GM10248 (cell line): ENCODE data around the gene MED16.

Experiments used
- CTCF ChIA-PET: fragments of 300-600 bp; sonication (Branson Sonifier 250); formaldehyde crosslinking; extraction: SDS; loops from one replicate; lab custom pipeline; 2021; ENCODE audit warnings: antibody characterized with exemption; lab: Yijun Ruan, JAX
- POLR2A ChIA-PET: fragments of 350-650 bp; sonication (Branson Sonifier 250); formaldehyde crosslinking; extraction: SDS; loops from one replicate; lab custom pipeline; 2020; ENCODE audit warnings: antibody characterized with exemption; lab: Yijun Ruan, JAX
- DNase-seq: peaks from one replicate; pipeline ENCODE4 v3.0.0; 2012; ENCODE audit errors: extremely low spot score
- CTCF ChIP-seq: IDR thresholded peaks from 2 replicates; pipeline ENCODE4 v1.5.1; 2012; ENCODE audit warnings: mild to moderate bottlenecking, low read depth; ENCODE audit errors: extremely low read depth, missing control alignments, control extremely low read depth

The MED16 gene

GRCh38 chr19:829129-829758 is 63.7 kb downstream of the MED16 start:
- POLR2A ChIA-PET: no interaction called here
- TF ChIP-seq CTCF: no peak
- DNase-seq: no peak
- CTCF ChIA-PET: no interaction called here

- ChIA-PET POLR2A (no interaction called here), CTCF (no interaction called here)
- no peak for DNase-seq
- TF ChIP-seq CTCF: no peak
Measured at GRCh38 chr19:827710-828321, 65.2 kb downstream of the MED16 start, which contains the start of gene AZU1. TSS of gene AZU1 (plus strand) at chr19:827837. CDS start at chr19:827847, 10 bp downstream.

GRCh38 chr19:827314-827709 is 65.7 kb downstream of the MED16 start:
- no peak for TF ChIP-seq CTCF
- ChIA-PET CTCF (interaction anchor here (1.1 kb wide), 1 partner anchor 29 kb away, joined by 3 read pairs; no protein-coding TSS in a partner anchor), POLR2A (no interaction called here)
- DNase-seq: no peak

GRCh38 chr19:825897-826644 is 66.9 kb downstream of the MED16 start:
- no peak for TF ChIP-seq CTCF
- CTCF ChIA-PET: interaction anchor here (1.1 to 1.3 kb wide), 2 partner anchors 30 to 56 kb away, joined by 3 read pairs; no protein-coding TSS in a partner anchor
- DNase-seq: no peak
- POLR2A ChIA-PET: no interaction called here

GRCh38 chr19:824885-825284 is 68.1 kb downstream of the MED16 start:
- CTCF ChIA-PET: no interaction called here
- POLR2A ChIA-PET: no interaction called here
- DNase-seq: no peak
- TF ChIP-seq CTCF: no peak

GRCh38 chr19:823565-824121 is 69.3 kb downstream of the MED16 start:
- no peak for DNase-seq
- no peak for TF ChIP-seq CTCF
- ChIA-PET POLR2A (no interaction called here), CTCF (no interaction called here)
